A673 (cell line): ENCODE measurements around the gene ZCCHC3.

Source experiments
- EZH2 ChIP-seq: fragments of 200-600 bp; sonication (generic); IDR thresholded peaks from 2 replicates; pipeline ENCODE4 v1.6.1; 2017; ENCODE audit warnings: borderline replicate concordance, low read depth, mild to moderate bottlenecking, mixed read lengths, antibody characterized with exemption, low read length; ENCODE audit not compliant: poor library complexity, severe bottlenecking
- TF ChIP-seq, protein P1 (sequence below): fragments of 300-800, 200-600 bp; sonication (generic); conservative IDR thresholded peaks from 2 replicates; pipeline ENCODE4 v1.5.1; 2017; ENCODE audit warnings: low read depth, mild to moderate bottlenecking, antibody characterized with exemption, low read length, moderate library complexity, mixed read lengths

DNA sequence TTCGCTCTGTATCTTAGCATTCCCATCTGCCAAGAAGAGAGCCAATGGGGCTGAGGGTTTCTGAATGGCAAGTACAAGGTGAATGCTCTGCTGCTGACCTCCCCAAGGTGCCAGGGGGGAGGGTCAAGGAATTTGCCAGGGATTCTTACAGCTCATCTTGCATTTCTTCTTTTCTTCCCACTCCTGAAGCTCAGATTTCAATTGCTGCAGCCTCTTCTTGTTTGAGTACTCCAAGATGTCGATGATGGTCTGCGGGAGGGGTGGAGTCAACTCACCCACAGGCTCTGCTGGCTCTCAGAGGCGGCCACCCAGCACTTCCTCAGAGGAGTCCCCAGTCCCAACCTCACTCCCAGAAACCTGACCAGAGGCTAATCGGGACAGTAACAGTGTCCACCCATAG is 19.2 kb upstream of the ZCCHC3 start:
- TF ChIP-seq, protein P1, sequence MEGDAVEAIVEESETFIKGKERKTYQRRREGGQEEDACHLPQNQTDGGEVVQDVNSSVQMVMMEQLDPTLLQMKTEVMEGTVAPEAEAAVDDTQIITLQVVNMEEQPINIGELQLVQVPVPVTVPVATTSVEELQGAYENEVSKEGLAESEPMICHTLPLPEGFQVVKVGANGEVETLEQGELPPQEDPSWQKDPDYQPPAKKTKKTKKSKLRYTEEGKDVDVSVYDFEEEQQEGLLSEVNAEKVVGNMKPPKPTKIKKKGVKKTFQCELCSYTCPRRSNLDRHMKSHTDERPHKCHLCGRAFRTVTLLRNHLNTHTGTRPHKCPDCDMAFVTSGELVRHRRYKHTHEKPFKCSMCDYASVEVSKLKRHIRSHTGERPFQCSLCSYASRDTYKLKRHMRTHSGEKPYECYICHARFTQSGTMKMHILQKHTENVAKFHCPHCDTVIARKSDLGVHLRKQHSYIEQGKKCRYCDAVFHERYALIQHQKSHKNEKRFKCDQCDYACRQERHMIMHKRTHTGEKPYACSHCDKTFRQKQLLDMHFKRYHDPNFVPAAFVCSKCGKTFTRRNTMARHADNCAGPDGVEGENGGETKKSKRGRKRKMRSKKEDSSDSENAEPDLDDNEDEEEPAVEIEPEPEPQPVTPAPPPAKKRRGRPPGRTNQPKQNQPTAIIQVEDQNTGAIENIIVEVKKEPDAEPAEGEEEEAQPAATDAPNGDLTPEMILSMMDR: no peak
- no peak for TF ChIP-seq EZH2
